HEK293 (cell line): Measurements from ENCODE around the gene CALML3.
A peak's percentile ranks its signal among the peaks of the same experiment; 100 is the strongest.

Experiments
- CTCF ChIA-PET: fragments of 350-600 bp; formaldehyde crosslinking; extraction: SDS; loops from one replicate; lab custom pipeline; 2021; ENCODE audit warnings: antibody characterized with exemption; lab: Yijun Ruan, JAX
- POLR2A ChIA-PET: fragments of 300-600 bp; formaldehyde crosslinking; extraction: SDS; loops from one replicate; lab custom pipeline; 2020; ENCODE audit warnings: antibody characterized with exemption, inconsistent platforms; lab: Yijun Ruan, JAX
- H3K27ac ChIP-seq: fragments of 200-500 bp; sonication (Bioruptor generic); 2 replicates; pipeline ENCODE4 v1.5.1; 2014; ENCODE audit warnings: low read depth, low read length, control low read depth, inconsistent platforms; ENCODE audit errors: extremely low read depth
- H3K36me3 ChIP-seq, 2 experiments: fragments of 200-500 bp in 1 of 2; sonication (Bioruptor generic) in 1 of 2; 1 replicate in 1 of 2; 2 replicates in 1 of 2; pipeline ENCODE4 v1.5.1; 2014 to 2017; ENCODE audit warnings: inconsistent platforms in 2 of 2, low read length in 2 of 2; ENCODE audit not compliant: control insufficient read depth in 2 of 2, insufficient read depth in 1 of 2
- H3K4me1 ChIP-seq: fragments of 200-500 bp; sonication (Bioruptor generic); 2 replicates; pipeline ENCODE4 v1.5.1; 2014; ENCODE audit warnings: mild to moderate bottlenecking, low read length, inconsistent platforms; ENCODE audit not compliant: control insufficient read depth, insufficient read depth
- H3K4me3 ChIP-seq: 2 replicates; pipeline ENCODE4 v1.5.1; 2011; ENCODE audit warnings: low read depth, mild to moderate bottlenecking, control low read depth, low read length, moderate library complexity
- H3K9me3 ChIP-seq: fragments of 200-500 bp; sonication (Bioruptor generic); 2 replicates; pipeline ENCODE4 v1.5.1; 2014; ENCODE audit warnings: low read depth, low read length, inconsistent platforms; ENCODE audit not compliant: control insufficient read depth, insufficient read depth
- BCL6B ChIP-seq: fragments of 450-650 bp; formaldehyde crosslinking; IDR thresholded peaks from 2 replicates; pipeline ENCODE4 v1.5.1; 2017; ENCODE audit warnings: missing biosample characterization, missing genetic modification characterization
- CTCF ChIP-seq: fragments of 450-650 bp; formaldehyde crosslinking; IDR thresholded peaks from 2 replicates; pipeline ENCODE4 v1.5.1; 2016; ENCODE audit warnings: missing biosample characterization, missing genetic modification characterization
- GLIS1 ChIP-seq: fragments of 450-650 bp; formaldehyde crosslinking; IDR thresholded peaks from 2 replicates; pipeline ENCODE4 v1.5.1; 2016; ENCODE audit warnings: missing biosample characterization, missing genetic modification characterization
- RBAK ChIP-seq: fragments of 450-650 bp; formaldehyde crosslinking; IDR thresholded peaks from 2 replicates; pipeline ENCODE4 v1.5.1; 2016; ENCODE audit warnings: missing biosample characterization, missing genetic modification characterization
- SETDB1 ChIP-seq: IDR thresholded peaks from one replicate; pipeline ENCODE4 v1.6.1; 2017; ENCODE audit warnings: mild to moderate bottlenecking, low read length, moderate library complexity, mixed read lengths; ENCODE audit not compliant: insufficient read length
- SP2 ChIP-seq: fragments of 450-650 bp; formaldehyde crosslinking; IDR thresholded peaks from 2 replicates; pipeline ENCODE4 v1.5.1; 2016; ENCODE audit warnings: missing biosample characterization, missing genetic modification characterization
- SP3 ChIP-seq: fragments of 450-650 bp; formaldehyde crosslinking; IDR thresholded peaks from 2 replicates; pipeline ENCODE4 v1.5.1; 2016; ENCODE audit warnings: missing biosample characterization, missing genetic modification characterization
- ZNF146 ChIP-seq: fragments of 450-650 bp; formaldehyde crosslinking; IDR thresholded peaks from 2 replicates; pipeline ENCODE4 v1.5.1; 2016; ENCODE audit warnings: missing biosample characterization, missing genetic modification characterization
- ZNF211 ChIP-seq: fragments of 450-650 bp; formaldehyde crosslinking; IDR thresholded peaks from 2 replicates; pipeline ENCODE4 v1.5.1; 2016; ENCODE audit warnings: low read depth, missing biosample characterization, missing genetic modification characterization
- ZNF26 ChIP-seq: fragments of 450-650 bp; formaldehyde crosslinking; IDR thresholded peaks from 2 replicates; pipeline ENCODE4 v1.5.1; 2016; ENCODE audit warnings: missing biosample characterization, missing genetic modification characterization
- ZNF544 ChIP-seq: fragments of 450-650 bp; formaldehyde crosslinking; IDR thresholded peaks from 2 replicates; pipeline ENCODE4 v1.5.0; 2017; ENCODE audit warnings: missing biosample characterization, missing genetic modification characterization
- ZNF561 ChIP-seq: fragments of 450-650 bp; IDR thresholded peaks from 2 replicates; pipeline ENCODE4 v1.5.1; 2018; ENCODE audit warnings: missing biosample characterization, missing genetic modification characterization, borderline replicate concordance
- ZNF704 ChIP-seq: fragments of 450-650 bp; formaldehyde crosslinking; IDR thresholded peaks from 2 replicates; pipeline ENCODE4 v1.5.1; 2016; ENCODE audit warnings: missing biosample characterization, missing genetic modification characterization
- ZNF76 ChIP-seq: fragments of 450-650 bp; formaldehyde crosslinking; IDR thresholded peaks from 2 replicates; pipeline ENCODE4; 2016; ENCODE audit warnings: low read depth, missing biosample characterization, missing genetic modification characterization, borderline replicate concordance
- ZSCAN23 ChIP-seq: fragments of 450-650 bp; formaldehyde crosslinking; IDR thresholded peaks from 2 replicates; pipeline ENCODE4 v1.5.1; 2016; ENCODE audit warnings: missing biosample characterization, missing genetic modification characterization
- TF ChIP-seq, protein P1 (sequence below): fragments of 450-650 bp; formaldehyde crosslinking; IDR thresholded peaks from 2 replicates; pipeline ENCODE4 v1.5.1; 2017; ENCODE audit warnings: missing biosample characterization, mild to moderate bottlenecking, missing genetic modification characterization, moderate library complexity
- TF ChIP-seq, protein P2 (sequence below): fragments of 450-650 bp; formaldehyde crosslinking; IDR thresholded peaks from 2 replicates; pipeline ENCODE4 v1.5.1; 2016; ENCODE audit warnings: missing biosample characterization, missing genetic modification characterization
- TF ChIP-seq, protein P3 (sequence below): fragments of 450-650 bp; IDR thresholded peaks from 2 replicates; pipeline ENCODE4 v1.5.1; 2018; ENCODE audit warnings: missing biosample characterization, missing genetic modification characterization
- TF ChIP-seq, protein P4 (sequence below): fragments of 450-650 bp; formaldehyde crosslinking; IDR thresholded peaks from 2 replicates; pipeline ENCODE4 v1.5.1; 2017; ENCODE audit warnings: missing biosample characterization, missing genetic modification characterization

CALML3 gene

GRCh38 chr10:5491477-5491876, 33.3 kb upstream of the CALML3 start (continued):
- TF ChIP-seq GLIS1 (tag by site-specific recombination): no peak
- no peak for TF ChIP-seq ZNF561 (tag by site-specific recombination)
- TF ChIP-seq ZNF26: no peak
- TF ChIP-seq ZNF146 (tag by site-specific recombination): no peak
- TF ChIP-seq, protein P1, sequence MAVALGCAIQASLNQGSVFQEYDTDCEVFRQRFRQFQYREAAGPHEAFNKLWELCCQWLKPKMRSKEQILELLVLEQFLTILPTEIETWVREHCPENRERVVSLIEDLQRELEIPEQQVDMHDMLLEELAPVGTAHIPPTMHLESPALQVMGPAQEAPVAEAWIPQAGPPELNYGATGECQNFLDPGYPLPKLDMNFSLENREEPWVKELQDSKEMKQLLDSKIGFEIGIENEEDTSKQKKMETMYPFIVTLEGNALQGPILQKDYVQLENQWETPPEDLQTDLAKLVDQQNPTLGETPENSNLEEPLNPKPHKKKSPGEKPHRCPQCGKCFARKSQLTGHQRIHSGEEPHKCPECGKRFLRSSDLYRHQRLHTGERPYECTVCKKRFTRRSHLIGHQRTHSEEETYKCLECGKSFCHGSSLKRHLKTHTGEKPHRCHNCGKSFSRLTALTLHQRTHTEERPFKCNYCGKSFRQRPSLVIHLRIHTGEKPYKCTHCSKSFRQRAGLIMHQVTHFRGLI (tag by site-specific recombination): no peak
- no peak for TF ChIP-seq ZNF544 (tag by site-specific recombination)
- no peak for TF ChIP-seq CTCF
- TF ChIP-seq RBAK (tag by site-specific recombination): no peak
- TF ChIP-seq ZNF704 (tag by site-specific recombination): no peak
- TF ChIP-seq SP3 (tag by site-specific recombination): no peak
- TF ChIP-seq ZSCAN23 (tag by site-specific recombination): no peak
- TF ChIP-seq SP2 (tag by site-specific recombination): no peak
- TF ChIP-seq ZNF76 (tag by site-specific recombination): no peak

DNA sequence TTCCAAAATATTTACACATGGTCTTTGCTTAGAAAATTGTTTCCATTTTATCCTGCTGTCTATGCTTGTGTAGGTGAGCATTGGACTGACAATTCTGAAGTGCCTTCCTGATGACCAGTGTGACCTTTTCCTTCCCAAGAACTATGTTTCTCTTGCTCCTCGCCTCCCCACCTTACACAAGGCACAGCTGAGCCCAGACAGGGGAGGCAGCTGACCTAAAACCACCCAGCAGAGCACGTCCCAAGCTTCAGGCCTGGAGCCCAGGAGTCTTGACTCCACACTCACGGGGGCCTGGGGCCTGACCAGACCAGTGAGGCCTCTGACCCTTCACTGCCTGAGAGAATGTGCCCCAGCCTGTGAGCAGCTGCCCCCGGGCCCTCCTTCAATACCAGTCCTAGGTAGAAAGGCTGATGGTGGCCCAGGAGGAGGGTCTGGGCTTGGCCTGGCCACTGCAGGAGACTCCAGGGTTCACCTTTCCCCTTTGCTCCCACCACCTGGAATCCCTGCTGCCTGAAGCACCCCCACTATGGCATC, 32.4 kb upstream of the CALML3 start:
- ChIA-PET CTCF (interaction anchor here (0.6 kb wide), 1 partner anchor 59 kb away, joined by 4 read pairs; no protein-coding TSS in a partner anchor), POLR2A (interaction anchor here (1.5 kb wide), 1 partner anchor 46 kb away, joined by 3 read pairs; no protein-coding TSS in a partner anchor)
- Histone ChIP-seq H3K36me3 (no peaks in the 10 kb centered on the region), H3K9me3 (no peaks in the 10 kb centered on the region), H3K4me1 (no peaks in the 10 kb centered on the region), H3K4me3 (no peak overlapping the region), H3K27ac (no peak overlapping the region)
- TF ChIP-seq, protein P2, sequence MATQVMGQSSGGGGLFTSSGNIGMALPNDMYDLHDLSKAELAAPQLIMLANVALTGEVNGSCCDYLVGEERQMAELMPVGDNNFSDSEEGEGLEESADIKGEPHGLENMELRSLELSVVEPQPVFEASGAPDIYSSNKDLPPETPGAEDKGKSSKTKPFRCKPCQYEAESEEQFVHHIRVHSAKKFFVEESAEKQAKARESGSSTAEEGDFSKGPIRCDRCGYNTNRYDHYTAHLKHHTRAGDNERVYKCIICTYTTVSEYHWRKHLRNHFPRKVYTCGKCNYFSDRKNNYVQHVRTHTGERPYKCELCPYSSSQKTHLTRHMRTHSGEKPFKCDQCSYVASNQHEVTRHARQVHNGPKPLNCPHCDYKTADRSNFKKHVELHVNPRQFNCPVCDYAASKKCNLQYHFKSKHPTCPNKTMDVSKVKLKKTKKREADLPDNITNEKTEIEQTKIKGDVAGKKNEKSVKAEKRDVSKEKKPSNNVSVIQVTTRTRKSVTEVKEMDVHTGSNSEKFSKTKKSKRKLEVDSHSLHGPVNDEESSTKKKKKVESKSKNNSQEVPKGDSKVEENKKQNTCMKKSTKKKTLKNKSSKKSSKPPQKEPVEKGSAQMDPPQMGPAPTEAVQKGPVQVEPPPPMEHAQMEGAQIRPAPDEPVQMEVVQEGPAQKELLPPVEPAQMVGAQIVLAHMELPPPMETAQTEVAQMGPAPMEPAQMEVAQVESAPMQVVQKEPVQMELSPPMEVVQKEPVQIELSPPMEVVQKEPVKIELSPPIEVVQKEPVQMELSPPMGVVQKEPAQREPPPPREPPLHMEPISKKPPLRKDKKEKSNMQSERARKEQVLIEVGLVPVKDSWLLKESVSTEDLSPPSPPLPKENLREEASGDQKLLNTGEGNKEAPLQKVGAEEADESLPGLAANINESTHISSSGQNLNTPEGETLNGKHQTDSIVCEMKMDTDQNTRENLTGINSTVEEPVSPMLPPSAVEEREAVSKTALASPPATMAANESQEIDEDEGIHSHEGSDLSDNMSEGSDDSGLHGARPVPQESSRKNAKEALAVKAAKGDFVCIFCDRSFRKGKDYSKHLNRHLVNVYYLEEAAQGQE (tag by site-specific recombination): no peak
- TF ChIP-seq, protein P3, sequence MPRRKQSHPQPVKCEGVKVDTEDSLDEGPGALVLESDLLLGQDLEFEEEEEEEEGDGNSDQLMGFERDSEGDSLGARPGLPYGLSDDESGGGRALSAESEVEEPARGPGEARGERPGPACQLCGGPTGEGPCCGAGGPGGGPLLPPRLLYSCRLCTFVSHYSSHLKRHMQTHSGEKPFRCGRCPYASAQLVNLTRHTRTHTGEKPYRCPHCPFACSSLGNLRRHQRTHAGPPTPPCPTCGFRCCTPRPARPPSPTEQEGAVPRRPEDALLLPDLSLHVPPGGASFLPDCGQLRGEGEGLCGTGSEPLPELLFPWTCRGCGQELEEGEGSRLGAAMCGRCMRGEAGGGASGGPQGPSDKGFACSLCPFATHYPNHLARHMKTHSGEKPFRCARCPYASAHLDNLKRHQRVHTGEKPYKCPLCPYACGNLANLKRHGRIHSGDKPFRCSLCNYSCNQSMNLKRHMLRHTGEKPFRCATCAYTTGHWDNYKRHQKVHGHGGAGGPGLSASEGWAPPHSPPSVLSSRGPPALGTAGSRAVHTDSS (tag by site-specific recombination): no peak
- TF ChIP-seq, protein P4, sequence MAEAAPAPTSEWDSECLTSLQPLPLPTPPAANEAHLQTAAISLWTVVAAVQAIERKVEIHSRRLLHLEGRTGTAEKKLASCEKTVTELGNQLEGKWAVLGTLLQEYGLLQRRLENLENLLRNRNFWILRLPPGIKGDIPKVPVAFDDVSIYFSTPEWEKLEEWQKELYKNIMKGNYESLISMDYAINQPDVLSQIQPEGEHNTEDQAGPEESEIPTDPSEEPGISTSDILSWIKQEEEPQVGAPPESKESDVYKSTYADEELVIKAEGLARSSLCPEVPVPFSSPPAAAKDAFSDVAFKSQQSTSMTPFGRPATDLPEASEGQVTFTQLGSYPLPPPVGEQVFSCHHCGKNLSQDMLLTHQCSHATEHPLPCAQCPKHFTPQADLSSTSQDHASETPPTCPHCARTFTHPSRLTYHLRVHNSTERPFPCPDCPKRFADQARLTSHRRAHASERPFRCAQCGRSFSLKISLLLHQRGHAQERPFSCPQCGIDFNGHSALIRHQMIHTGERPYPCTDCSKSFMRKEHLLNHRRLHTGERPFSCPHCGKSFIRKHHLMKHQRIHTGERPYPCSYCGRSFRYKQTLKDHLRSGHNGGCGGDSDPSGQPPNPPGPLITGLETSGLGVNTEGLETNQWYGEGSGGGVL (tag by site-specific recombination): no peak
- TF ChIP-seq ZNF211 (tag by site-specific recombination): no peak
- peak; percentile 31 for TF ChIP-seq SETDB1
- TF ChIP-seq BCL6B (tag by site-specific recombination): no peak
